GM12892 (cell line): ENCODE data around the gene SMIM10L1.

ENCODE experiments used
- POLR2A ChIP-seq: IDR thresholded peaks from 2 replicates; pipeline ENCODE4 v1.6.1; 2011; ENCODE audit warnings: low read depth, low read length, control low read depth
- TAF1 ChIP-seq: IDR thresholded peaks from 2 replicates; pipeline ENCODE4 v1.6.1; 2011; ENCODE audit warnings: low read depth, mild to moderate bottlenecking, control low read depth, low read length, borderline replicate concordance

DNA sequence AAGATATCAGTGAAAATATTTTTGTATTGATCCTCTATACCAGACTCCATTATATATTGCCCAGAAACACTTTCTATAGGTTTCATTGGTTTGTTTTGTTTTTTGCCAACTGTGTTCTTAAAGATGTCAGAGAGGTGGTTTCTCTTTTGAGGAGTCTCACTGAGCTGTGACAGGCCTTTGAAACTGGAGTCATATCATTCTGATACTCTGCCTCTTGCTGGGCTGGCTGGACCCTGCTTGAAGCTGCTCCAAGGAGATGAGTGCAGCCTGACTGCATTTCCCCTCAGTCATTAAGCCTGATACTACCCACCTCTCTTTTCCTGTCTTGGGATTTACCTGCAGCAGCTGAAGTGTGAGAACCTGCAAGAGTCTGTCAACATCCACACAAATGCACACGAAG, 20.2 kb upstream of the SMIM10L1 start:
- TF ChIP-seq POLR2A (no peak), TAF1 (no peak)
